ENCODE results near the gene SEZ6L.

Gene SEZ6L

GRCh38 chr22:26169315-26170111 is at the start of gene SEZ6L:
TSS of gene SEZ6L (plus strand) at chr22:26169462. CDS start at chr22:26169670, 208 bp downstream.
- peak; percentile 37 for DNase-seq

DNA sequence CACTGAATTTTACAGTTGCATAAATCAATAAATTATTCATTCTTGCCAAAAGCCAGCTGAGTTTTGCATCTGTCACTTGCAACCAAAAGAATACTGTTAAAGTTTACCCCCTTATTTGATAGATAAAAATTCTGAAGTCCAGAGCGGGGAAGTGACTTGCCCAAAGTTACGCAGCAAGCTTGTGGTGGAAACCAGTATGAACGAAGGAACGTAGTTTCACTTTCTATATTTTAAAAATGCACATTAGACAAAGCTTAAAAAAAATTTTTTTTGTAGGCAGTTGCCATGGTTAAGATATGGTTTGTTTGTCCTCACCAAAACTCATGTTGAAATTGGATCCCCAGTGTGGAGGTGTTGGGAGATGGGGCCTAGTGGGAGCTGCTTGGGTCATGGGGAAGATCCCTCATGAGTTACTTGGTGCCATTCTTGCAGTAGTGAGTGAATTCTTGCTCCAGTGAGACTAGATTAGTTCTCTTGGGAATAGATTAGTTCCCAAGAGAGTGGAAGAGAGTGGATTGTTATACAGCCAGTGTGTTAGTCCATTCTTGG is 46.3 kb upstream of the SEZ6L start:
- peak; percentile 60 for DNase-seq

- no peak for DNase-seq
Observed at GRCh38 chr22:26124991-26125725, 44.1 kb upstream of the SEZ6L start.

- no peak for DNase-seq
Observed at GRCh38 chr22:26127126-26127525, 42.1 kb upstream of the SEZ6L start.

DNA sequence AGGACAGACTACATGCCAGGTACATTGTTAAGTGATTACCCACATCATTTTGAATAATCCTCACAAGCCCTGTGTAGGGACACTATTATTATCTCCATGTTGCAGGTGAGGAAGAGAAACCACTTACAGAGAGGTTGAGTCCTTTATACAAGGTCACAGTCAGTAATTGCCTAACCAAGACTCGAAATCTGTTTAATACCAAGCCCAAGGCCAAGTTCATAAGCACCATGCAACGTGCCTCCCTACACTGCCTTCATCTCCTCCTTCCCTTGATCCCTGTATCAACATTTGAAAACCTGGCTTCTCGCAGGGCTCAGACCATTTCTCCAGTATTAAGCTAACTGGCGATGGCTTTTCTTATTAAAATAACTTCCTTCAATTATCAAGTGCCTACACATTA is 41.7 kb upstream of the SEZ6L start:
- no peak for DNase-seq

- no peak for DNase-seq
Observed at GRCh38 chr22:26131589-26132154, 37.6 kb upstream of the SEZ6L start.

- DNase-seq, result no peak
Observed at GRCh38 chr22:26134654-26135330, 34.5 kb upstream of the SEZ6L start.

DNA sequence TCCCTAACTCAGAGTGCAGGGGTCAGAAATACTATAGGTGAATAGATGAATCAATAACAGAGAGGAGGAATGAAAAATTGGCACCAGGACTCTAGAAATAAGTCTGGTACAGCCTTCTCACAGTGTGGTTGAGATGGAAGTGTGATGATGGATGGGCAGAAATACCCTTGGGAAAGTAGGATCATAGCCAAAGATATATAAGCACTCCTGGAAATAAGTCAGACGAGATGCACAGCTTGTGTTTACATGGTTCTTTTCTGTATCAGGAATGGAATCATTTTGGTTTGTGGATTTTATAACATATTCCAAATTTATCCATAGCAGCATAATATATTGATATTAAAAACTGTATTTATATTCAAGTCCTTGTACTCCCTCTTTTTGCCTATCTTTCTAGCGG is 33.5 kb upstream of the SEZ6L start:
- DNase-seq, result no peak

GRCh38 chr22:26139310-26139709 is 30.0 kb upstream of the SEZ6L start:
- no peak for DNase-seq

DNA sequence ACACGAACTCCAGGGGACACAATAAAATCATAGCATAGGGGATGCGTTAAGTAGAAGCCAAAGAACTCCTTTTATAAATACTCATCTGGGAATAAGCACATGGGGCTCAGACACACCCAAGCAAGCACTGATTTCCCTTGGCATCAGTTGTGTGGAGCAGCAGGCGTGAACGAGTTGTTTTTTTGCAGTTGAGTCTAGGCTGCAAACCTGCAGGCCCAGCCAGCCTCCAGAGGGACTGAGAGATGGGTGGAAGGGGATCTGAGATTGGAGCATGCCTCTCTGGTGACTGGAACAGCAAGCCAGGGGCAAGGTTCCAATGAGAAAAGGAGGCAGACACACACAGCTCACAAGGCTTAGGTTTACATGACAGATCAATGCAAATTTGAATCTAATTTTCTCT is 27.4 kb upstream of the SEZ6L start:
- no peak for DNase-seq

GRCh38 chr22:26143806-26144325 is 25.4 kb upstream of the SEZ6L start:
- DNase-seq, result no peak

GRCh38 chr22:26159886-26160285 is 9.4 kb upstream of the SEZ6L start:
- no peak for DNase-seq

DNA sequence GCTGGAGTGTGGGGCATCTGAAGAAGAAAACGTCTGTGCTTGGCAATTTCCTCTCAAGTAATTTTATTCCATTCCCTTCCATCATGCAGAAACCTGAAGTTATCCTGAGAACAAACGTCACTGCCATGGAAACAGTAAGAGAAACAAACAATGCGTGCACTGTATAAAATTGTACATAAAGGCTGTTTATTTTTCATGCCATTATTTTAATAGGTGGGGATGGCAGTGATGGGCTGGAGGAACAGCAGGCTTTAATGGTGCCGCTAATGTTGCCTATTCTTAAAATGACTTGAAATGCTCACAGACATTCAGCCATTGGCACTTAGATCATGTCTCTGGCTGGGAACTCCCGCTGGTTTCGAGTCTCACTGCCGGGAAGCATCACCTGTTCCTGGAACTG is 7.5 kb upstream of the SEZ6L start:
- no peak for DNase-seq

GRCh38 chr22:26162926-26163325 is 6.3 kb upstream of the SEZ6L start:
- peak; percentile 54 for DNase-seq

DNA sequence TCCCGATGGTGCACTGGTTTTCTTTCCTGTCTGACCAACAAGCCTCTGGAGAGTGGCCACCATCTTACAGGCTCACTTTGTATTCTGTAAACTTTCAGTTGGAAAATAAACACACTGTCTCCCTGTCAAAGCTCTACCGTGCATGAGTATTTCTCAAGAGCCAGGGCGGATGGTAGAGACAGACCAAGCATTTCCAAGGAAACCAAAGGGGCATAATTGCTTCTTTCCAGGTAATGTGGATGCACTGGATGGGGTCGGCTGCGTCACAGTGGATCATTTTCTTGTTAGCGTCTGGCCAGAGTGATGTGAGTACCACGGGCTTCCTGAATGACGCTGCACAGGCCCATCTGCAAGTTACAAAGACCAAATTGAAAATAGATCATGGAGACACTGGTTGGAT is 5.1 kb upstream of the SEZ6L start:
- no peak for DNase-seq

DNA sequence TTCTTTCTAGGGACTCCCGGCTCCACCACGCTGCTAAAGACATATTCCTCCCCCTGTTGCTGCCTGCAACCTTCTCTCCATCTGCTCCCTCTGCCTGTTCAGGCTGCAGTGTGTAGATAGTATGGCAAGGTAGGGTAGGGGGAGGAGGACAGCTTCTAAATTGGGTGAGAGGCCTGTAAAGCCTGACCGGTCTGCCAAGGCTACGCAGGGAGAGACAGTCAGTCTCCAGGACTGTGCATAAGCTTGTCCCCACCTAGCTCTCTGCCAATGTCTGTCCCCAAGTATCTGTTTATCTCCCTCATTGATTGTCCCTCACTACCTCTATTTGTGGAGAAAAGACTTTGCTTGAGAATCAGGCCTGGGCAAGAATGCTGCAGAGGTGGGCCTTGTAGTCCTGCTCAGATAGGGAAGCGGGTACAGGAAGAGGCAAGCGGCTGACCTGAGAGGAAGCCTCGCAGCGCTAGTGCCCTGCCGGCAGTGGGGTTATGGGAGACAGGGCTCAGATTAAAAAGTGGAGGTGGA is 871 bp upstream of the SEZ6L start:
- peak; percentile 47 for DNase-seq

GRCh38 chr22:26168939-26169314 is 335 bp upstream of the SEZ6L start:
- no peak for DNase-seq

DNA sequence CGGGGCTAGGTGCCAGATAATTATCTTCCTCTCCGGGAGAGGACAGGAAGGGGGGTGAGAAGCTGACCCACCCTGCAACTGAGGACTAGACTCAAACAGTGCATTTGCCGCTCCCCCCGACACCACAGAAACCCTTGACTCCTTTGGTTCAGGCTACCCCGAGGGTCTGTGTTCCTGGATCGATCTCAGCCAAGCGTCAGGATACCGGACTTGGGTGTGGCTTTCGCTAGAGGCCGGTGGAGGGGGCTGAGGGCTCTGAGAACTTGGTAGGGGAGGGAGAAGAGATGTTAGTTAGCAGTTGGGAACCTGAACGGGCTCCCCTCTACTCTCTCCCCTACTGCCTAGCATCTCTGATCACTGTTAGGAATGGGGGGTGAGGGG is 840 bp downstream of the SEZ6L start:
- DNase-seq, result no peak

- no peak for DNase-seq
Observed at GRCh38 chr22:26170795-26171580, 1.7 kb downstream of the SEZ6L start.

DNA sequence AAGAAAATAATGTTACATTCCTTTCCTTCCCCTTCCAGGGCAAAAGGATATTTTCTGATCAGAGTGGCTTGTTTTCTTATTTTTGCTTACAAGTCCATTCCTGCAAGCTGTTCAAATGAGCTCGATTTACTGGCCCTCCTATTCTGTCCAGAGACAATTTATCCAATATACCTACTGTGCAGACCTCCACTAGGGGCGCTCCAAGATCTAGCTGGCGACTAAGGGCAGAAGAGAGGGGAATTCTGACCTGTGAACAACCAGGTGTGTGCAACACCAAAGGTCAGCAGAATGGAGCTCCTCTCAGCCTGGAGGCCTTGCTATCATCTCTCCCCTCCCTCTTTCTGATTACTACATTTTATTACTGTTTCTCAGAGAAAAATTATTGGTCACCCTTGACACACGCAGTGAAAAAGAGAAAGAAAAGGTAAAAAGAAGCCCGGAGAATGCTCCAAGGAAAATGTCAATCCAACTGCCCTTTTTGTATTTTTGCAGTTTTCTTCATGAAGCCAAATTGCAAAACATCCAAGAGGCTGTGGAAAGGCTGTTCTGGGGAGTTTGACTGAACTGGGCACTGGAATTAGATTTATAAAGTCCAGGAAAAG is 3.2 kb downstream of the SEZ6L start:
- DNase-seq, result peak; percentile 5

DNA sequence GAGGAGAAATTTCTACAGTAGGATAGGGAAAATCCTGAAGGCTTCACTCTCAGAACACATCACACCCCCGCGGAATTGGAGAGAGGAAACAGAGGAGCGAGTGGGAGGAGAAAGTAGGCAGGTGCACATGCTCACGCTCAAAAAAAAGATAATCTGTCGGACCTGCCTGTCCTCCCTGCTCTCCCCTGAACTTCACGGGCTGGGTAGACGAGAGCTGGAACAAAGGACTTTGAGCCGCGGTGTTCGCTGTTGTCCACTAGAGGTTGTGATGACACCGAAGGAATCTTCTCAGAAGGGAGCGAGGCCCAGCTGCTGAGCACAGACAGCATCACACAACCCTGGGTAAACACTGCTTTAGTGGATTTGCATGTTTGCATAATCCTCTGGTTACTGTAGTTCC is 5.0 kb downstream of the SEZ6L start:
- DNase-seq, result peak; percentile 9

Measured in MV-4-11 (cell line).